Regular cardiac myocyte (primary cell): ENCODE data around the gene SMAD9. TPM values are rescaled to one million over a fixed set of nuclear protein-coding genes. Genes with fewer than 3 reads are reported as not detected.

Experiments used
- total RNA-seq: library from RNA; depleted of rRNA; stranded (reverse); fragments of >200 nt; gene quantifications from 2 replicates; pipeline ENCODE4 v1.2.3, GENCODE V29; 2014

The SMAD9 gene
- total RNA-seq: 4.8 and 5.0 TPM in 2 replicates

DNA sequence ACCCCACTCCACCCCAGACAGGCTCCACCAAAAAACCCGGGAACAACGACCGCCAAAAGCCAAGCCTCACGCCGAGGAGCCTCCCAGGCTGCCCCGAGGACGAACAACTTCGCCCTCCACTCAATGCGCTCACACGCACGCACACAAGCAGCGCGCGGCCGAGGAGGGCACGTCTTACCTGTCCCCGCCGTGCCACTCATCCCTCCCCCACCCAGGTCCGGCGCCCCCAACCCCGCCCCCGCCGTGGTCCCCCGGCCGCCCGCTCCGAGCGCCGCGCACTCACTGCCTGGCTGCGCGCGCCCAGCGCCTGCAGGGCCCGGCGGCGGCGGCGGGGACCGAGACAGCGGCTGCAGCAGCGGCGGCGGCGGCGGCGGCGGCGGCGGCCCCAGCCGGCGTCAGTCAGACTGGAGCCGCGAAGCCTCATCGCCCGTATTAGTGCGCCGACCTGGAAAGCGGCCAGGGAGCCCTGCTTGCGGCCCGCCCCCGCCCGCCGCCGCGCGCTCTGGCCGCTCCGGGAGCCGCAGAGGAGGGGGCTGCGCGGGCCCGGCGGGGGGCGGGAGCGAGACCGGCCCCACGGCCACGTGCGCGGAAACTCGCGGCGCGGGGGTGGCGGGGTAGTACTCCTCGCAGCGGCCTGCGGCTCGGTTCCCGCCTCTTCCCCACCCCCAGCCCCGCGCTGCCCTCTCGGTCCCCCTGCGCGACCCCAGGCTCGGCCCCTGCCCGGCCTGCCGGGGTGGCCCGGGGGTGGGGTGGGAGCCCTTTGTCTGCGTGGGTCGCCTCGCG lies at the start of gene SMAD9:
Gene SMAD9 (minus strand): TSS at position 406 of the 783 bp plus-strand sequence. CDS start 40,549 bp downstream, outside the sequence.

DNA sequence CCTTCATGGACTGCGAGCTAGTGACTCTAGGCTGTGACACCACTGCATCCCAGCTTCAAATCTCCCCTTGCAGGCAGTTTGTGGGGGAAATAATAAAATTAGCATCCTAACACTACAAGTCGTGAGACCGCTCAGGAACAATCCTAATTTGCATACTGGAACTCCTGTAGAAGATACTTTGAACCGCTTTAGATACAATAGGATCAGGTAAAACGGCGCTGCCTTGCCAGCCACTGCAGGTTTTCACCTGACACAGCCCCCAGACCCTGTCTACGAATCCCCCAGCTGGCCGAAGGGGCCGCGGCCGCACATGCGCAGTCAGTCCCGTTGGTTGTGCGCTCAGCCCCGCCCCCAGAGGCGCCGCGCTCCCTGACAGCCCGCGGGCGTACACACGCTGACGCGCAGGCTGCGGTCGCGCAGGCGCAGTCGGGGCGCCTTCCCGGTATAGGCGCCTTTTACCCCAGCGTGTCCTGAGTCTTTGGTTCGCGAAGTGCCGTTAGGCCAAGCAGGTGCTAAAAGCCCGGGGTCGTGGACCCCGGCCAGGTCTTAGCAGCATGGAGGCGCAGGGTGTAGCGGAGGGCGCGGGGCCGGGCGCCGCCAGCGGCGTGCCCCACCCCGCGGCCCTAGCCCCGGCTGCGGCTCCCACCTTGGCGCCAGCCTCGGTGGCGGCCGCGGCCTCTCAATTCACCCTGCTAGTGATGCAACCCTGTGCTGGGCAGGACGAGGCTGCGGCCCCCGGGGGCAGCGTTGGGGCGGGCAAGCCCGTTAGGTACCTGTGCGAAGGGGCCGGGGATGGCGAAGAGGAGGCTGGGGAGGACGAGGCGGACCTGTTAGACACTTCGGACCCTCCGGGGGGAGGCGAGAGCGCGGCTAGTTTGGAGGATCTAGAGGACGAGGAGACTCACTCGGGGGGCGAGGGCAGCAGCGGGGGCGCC lies 101.0 kb downstream of the SMAD9 start, which contains the start of gene RFXAP:
Gene RFXAP (plus strand): TSS at position 419 of the 935 bp plus-strand sequence. CDS start 136 bp downstream, at position 555.

Other genes with a start within 250 kb of the SMAD9 start
- gene SERTM1, start 246.2 kb downstream of the SMAD9 start, total RNA-seq: not detected in 2 replicates
- gene RFXAP, start 101.0 kb downstream of the SMAD9 start, total RNA-seq: 1.1 and 1.2 TPM in 2 replicates
- gene ALG5, start 79.1 kb upstream of the SMAD9 start, total RNA-seq: 49.9 and 50.6 TPM in 2 replicates
- 20.9 and 45.2 TPM in 2 replicates for gene EXOSC8, start 80.5 kb upstream of the SMAD9 start, total RNA-seq
- gene SUPT20H, start 139.4 kb upstream of the SMAD9 start, total RNA-seq: 33.8 and 40.1 TPM in 2 replicates
- gene CSNK1A1L, start 185.4 kb upstream of the SMAD9 start, total RNA-seq: not detected in 2 replicates